RPMI7951 (cell line): Measurements from ENCODE around the gene CLSTN3. TPM values are rescaled to one million over a fixed set of nuclear protein-coding genes. Genes with fewer than 3 reads are reported as not detected.
A peak's percentile ranks its signal among the peaks of the same experiment; 100 is the strongest.

Source experiments
- DNase-seq: peaks from one replicate; pipeline ENCODE4 v3.0.0-alpha.2; 2012; ENCODE audit warnings: low read depth
- total RNA-seq: library from RNA; depleted of rRNA; stranded (reverse); fragments of >200 nt; shearing (Covaris generic); gene quantifications from 2 replicates; pipeline ENCODE4 v1.2.3, GENCODE V29; 2014

Gene CLSTN3
- total RNA-seq, 1 experiment from 2014 or later: 7.3 TPM

DNA sequence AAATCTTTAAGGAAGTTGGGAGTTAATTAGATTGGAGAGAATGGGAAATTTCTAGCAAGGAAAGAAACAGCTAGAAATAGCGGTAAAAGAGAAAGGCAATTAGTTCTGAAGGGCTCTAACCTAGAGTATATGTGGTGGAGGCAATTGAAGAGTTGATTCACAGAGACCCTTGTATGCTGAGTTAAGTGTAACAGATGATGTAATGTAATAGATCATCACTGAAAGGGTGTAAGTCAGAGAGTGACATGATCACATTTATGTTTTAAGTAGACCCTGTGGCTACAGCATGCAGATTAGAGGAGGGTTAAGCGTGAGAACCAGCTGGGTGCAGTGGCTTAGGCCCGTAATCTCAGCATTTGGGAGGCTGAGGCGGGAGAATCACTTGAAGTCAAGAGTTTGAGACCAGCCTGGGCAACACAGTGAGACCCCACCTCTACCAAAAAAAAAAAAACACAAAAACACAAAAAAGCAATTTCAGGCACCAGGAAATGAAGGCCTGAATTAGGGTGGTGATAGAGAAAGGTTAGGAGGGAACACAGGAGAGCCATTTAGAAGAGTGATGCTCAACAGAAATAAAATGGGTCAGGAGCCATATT lies 4.4 kb upstream of the CLSTN3 start:
- DNase-seq: no peak

DNA sequence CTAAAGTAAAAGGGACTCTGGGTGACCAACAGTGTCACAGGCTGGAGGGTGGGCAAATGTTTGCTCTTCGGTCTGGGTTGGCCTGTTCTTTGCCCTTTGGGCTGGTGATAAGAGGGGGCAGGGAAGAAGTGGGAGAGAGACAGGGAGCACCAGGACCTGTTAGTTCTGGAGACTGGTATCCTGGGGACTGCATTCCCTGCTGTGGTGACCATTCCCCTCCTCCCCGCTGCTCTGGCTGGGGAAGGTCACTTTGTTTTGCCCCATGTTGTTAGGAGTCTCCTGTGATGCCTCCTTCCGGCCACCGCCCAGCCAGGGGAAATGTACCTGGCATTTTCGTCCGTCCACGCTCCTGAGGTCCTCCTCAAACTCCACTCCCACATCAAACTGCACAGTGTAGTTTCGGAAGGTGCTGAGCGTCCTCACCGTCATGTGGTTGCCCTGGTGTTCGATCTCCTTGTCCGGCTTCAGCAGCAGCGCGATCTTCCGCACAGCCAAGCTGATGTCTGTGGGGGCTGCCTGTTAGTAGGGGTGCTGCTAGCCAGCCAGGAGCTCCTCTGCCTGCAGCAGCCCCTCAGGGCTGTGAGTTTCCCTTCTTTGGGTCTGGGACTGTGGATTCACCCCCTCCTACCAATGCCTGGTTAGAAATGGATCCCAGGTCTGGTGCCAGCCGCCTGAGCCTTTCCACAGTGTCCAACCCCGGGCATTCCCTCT lies 2.1 kb upstream of the CLSTN3 start:
- DNase-seq: no peak

DNA sequence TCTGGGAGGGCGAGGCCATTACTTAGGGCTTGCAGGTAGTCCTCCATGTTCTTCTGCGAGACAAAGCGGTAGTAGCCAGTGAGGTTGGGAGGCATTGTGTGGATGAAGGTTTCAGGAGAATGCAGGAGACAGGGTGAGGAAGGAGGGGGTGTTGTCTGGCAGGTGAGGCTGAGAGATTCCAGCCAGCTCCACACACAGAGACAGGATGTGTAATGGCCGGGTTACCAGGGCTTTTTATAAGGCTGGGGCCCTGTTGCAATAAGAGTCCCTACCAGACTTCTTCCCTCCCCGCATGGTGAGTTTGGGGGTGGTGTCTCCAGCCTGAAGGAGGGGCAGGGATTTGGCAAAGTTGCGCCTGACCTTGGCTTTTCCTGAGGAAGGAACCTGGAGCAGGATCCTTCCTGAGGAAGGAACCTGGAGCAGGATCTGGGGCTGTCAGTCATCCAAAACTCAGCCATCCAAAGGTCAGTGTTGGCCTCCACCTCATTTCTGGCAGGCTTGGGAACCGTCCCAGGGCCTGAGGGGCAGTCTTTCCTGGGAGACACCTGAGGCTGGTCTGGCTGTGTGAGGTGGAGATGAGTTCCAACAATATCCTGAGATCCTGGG lies 1.4 kb upstream of the CLSTN3 start, which contains the start of gene RBP5:
TSS of gene RBP5 (minus strand) at position 209 of the 606 bp plus-strand sequence. CDS start at position 95, 114 bp downstream.
- no peak for DNase-seq

DNA sequence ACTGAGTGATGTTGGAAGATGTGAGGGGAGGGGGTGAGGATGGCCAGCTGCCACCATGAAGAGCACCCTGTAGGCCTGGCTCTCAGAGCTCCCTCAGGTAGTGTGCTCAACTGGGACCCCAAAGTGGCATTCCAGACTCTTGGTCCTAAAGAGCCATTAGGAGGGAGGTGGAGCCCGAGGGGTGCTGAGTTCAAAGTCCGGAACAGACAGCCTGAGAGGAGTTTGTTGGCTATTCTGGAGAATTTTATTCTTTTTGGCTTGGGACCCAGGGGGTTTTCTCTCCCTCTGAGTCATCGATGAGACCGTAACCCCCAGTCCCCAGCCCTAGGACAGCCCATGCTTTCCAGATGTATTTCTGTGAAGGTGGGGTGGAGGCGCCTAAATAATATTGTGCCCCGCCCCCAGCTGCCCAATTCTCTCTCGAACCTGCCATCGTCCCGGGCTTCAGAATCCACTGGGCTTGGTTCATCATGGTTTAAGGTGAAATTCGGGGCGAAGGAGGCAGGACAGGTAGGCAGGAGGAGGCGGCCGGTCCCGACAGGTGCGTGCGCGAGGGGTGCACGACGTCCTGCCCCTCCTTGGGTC lies 792 bp upstream of the CLSTN3 start:
- DNase-seq: no peak

DNA sequence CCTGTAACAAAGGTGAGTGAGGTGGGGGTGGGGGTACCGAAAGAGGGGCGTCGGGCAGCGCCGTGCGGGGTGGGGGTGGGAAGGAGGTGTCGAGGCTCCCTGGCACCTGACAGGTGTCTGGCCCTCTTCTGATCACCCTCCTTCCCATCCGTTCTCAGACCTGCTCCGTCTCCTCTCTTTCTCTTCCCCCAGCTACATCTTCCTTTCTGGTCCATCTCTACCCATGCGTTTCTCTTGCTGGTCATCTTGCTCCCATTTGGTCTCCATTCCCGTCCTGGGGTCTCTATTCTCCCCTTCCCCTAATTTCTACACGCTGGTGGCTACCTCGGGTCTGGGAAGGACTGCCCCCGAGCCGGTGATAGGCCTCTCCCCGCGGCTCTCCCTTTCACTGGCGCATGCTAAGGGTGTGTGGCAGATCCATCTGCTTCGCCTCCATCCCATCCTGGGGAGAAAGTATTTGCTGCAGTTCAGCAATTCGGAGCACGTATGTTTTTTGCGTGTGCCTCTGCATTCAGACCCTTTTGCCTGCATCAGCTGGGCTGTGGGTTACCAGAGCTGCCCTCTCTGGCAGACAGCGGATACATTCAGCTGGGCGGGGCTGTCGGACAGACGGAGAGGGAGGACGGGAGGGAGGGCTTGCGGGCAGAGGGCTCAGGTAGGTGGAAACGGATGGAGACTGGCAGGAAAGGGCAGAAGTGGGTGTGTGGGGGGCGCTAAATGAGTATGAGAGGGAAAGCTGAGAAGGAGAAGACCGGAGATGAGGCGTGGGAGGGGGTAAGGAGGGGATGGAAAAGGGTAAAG lies 730 bp downstream of the CLSTN3 start:
- DNase-seq: peak; percentile 43

DNA sequence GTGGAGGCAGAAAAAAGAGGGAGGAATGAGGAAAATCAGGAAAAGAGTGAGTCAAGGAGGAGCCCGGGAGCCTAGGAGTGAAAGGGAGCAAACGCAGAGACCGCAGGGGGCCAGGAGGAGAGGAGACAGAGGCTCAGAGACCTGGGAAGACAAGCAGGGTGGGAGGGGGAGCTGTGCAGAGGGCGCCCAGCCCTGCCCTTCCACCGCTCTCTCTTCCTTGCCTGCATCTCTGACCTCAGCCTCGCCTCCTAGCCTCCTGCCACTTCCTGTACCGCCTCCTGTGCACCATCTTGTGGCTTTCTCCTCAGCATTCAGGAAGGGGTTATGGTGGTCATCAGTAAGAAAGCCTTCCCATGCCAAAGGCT lies 1.3 kb downstream of the CLSTN3 start:
- DNase-seq: no peak

DNA sequence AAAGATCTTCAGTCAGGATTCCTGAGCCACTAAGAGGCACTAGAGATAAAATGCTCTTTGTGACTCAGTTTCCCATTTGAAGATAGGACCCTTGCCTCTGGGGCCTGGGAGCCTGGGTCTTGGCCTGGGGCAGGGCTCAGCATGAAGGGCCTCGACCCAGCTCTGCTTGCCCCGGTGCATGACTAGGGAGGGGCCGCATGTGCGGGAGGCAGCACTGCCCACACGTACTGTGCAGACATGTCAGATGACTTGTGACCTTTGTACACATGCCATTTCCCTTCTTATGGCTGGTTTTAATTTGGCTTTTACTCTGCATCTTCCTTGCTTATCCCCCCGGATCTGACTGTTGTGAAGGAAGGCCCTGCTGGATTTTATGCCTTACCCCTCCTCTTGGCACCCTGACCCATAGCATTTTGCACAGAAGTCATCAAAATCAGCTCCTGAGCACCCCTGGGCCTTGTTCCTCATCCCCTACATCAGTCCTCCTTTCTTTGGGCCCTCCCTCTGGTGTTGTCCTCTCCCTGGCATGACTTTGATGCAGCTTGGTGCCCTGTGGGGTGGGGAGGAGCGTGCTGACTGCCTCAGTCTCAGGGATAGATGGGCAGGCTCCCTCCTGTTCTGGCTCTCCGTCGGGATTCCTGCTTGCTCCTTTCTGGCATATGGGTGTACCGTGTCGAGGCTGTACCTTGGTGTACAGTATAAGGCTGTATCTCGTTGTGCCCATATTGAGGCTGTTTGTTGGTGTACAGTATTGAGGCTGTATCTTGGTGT lies 4.4 kb downstream of the CLSTN3 start:
- no peak for DNase-seq

DNA sequence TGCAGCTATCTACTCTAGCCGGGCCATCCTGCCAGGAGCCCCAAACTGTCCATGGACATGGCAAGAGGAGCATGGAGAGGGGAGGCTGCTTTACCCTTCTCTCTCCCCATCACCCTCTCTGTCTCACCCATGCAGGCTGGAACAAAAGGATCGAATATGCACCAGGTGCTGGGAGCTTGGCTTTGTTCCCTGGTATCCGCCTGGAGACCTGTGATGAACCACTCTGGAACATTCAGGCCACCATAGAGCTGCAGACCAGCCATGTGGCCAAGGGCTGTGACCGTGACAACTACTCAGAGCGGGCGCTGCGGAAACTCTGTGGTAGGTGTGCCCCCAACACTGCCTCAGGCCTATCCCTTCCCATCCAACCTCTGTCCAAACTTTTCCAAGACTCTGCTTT lies 5.9 kb downstream of the CLSTN3 start:
- DNase-seq: no peak

DNA sequence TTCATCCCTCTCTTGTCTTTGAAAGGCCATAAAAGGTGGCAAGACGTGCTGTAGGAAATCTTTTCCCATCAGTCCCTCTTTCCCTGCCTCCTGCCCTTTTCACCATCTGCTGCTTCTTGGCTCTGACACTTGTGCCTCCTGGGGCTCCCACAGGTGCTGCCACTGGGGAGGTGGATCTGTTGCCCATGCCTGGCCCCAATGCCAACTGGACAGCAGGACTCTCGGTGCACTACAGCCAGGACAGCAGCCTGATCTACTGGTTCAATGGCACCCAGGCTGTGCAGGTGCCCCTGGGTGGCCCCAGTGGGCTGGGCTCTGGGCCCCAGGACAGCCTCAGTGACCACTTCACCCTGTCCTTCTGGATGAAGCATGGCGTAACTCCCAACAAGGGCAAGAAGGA lies 6.5 kb downstream of the CLSTN3 start:
- no peak for DNase-seq

DNA sequence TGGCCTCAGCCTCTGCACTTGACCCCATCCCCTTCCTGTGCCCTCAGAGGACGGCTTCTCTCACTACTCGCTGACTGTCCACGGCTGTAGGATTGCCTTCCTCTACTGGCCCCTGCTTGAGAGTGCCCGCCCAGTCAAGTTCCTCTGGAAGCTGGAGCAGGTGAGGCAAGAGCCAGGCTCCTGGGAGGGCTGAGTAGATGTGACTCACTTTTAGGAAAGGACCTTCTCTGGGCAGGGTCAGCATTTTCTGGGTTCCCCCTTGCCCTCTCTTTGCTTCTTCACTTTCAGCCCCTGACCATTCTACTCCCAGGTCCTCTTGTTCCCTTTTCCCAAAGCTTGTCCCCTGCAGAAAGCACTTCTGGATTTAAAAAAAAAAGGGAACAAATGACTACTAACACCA lies 7.7 kb downstream of the CLSTN3 start:
- DNase-seq: no peak

DNA sequence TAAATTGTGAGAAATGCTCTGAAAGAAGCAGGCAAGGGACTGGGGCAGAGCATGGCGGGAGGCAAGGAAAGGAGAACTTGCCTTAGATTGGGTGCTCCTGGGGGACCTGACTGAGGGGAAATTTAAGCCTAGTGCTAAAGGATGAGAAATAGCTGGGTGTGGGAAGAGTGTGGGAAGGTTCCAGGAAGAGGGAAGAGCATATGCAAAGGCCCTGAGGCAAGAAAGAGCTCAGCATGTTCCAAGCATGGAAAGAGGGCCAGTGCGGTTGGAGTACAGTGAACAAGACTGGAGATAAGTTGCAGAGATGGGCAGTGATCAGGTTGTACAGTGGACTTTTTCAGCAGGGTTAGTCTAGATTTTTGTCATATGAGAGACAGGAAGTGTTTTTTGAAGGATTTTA lies 9.0 kb downstream of the CLSTN3 start:
- no peak for DNase-seq

DNA sequence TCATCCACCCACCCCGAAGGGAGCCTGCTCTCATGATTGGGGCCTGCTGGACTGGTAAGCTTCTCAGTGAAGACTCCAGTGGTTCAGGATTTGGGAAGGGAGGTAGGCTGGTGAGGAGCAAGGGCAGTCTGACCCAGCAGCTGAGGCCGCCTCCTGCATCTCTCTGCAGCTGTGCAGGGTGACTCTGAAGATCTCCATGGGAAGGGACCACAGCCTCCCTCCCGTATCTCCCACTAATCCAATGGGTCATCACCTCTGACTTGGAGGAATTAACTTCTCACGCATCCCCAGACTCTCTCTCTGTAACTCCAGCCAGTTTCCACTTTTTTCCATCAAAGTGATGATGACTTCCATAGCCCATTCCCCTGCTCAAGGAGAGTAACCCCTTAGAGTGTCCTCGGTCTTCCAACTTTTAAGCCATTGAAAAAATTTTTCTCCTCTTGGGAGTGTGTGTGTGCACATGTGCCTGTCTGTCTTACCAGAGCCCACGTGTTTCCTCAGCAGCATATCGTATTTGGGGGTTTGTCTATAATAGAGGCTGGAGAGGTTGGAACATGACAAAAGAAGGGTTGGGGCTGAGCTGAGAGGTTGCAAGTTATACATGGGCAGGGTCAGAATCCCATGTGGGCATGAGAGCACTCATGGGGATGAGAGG lies 11.3 kb downstream of the CLSTN3 start:
- DNase-seq: no peak

DNA sequence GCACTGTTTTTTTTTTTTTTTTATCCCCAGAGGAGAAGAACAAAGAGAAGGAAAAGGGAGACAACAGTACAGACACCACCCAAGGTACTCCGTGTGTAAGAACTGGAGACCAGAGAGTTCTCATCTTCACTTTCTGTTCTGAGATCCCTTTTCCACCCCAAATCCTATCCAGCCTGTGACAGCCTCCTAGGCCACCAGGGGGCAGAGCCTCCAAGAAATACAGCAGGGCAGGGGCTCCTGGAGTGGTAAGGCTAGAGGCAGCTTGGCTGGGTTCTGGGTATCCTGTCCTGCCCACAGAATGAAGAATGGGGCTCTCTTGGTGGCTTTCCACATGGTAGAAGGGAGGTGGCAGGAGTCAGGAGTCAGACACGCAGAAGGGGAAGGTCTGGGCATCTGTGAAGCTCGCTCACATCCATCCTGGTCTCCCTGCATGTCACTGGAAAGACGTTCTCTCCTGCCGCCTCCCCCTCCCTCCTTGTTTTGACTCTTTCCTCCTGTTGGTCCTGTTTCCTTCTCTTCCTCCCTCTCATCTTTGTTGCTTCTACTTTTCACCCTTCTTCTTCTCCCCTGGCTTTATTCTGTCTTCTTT lies 12.0 kb downstream of the CLSTN3 start:
- DNase-seq: peak; percentile 47

DNA sequence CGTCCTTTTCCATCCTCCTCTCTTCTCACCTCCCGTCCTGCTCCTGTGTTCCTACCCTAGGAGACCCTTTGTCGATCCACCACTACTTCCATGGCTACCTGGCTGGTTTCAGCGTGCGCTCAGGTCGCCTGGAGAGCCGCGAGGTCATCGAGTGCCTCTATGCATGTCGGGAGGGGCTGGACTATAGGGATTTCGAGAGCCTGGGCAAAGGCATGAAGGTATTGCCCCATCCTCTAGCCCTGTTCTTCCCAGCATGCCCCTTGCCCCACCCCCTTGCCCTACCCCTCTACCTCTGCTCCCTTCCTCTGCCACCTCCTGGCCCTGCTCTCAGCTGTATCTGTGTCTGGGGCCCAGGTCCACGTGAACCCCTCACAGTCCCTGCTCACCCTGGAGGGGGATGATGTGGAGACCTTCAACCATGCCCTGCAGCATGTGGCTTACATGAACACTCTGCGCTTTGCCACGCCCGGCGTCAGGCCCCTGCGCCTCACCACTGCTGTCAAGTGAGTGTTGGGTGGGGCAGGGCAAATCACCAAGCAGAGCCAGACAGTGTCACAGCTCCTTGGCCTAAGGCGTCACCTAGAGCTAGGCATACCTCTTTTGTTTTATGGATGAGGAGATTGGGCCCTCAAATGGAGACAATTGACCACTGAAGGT lies 12.8 kb downstream of the CLSTN3 start:
- DNase-seq: no peak

DNA sequence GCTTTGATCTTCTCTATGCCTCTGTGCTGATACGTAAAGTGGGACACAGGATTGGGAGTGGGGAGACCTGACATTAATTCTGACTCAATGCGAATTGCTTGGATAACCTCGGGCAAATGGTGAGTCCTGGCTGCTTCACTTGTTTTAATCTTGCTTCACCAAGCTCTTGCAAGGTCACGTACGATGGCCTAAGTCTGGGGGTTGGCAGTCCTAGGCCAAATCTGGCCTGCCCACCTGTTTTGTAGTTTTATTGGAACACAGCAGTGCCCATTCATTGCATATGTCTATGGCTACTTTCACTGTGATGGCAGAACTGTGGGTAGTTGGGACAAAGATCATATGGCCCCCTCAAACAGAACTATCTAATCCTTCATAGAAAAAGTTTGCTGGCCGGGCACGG lies 13.4 kb downstream of the CLSTN3 start:
- no peak for DNase-seq

DNA sequence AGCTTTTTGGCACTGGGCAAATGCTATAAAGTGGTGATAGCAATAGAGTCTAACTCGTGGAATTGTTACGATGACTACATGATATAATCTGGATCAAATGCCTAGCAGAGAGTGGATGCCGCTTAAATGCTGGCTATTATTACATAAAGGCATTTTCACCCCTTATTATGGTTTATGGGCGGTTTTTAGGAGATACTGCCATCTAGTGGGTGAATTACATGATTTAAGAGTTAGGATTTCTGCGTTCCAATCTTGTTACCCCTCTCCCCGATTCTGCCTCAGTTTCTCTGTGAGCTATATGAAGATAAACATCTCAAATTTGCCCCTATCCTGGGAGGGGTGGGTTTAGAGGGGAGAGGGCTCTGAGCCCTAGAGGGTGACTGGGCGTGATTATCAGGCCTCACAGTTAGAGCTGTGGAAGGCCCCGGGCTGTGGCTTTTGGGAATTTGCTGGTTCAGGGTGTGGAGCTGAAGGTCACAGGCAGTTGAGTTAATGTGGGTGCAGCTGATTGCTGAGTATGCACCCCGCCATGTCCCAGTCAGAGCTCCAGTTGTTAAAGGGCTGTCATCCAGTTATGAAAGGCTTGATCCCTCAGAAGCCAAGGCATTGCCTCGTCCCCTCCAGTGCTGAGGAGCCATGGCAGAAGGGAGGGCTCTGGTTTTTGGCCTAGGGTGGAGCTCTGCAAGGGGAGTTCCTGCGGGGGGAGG lies 14.4 kb downstream of the CLSTN3 start:
- peak; percentile 33 for DNase-seq

DNA sequence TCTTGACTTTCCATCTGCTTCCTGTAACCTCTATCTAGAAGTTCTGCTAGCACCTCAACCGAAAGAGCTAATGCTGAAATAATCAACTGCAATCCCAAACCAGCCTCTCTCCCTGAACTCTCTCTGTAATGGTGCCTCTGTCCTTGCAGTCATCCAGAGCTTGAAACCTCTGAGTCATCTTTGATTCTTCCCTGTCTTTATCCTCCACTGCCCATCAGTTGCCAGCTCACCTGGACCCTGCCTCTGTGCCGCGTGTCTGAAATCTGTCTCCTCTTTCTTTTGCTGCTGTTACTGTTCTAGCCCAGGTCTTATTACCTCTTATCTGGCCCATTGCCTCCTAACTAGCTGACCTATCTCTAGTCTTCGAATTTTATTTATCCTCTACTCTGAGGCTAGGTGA lies 15.5 kb downstream of the CLSTN3 start:
- DNase-seq: no peak

DNA sequence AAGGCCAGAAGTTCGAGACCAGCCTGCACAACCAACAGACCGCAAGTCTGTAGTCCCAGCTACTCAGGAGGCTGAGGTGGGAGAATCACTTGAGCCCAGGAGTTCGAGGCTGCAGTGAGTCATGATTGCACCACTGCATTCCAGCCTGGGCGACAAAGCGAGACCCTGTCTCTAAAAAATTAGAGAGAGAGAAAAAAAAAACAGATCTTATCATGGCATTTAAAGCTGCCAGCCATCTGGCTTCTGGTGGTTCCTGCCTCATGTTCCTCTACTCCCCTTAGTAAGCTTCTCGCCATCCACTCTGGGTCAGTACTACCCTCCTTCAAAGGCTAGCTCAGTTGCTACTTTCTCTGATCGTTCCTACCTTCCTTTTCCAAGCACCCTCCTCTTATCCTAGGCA lies 16.1 kb downstream of the CLSTN3 start:
- DNase-seq: no peak

DNA sequence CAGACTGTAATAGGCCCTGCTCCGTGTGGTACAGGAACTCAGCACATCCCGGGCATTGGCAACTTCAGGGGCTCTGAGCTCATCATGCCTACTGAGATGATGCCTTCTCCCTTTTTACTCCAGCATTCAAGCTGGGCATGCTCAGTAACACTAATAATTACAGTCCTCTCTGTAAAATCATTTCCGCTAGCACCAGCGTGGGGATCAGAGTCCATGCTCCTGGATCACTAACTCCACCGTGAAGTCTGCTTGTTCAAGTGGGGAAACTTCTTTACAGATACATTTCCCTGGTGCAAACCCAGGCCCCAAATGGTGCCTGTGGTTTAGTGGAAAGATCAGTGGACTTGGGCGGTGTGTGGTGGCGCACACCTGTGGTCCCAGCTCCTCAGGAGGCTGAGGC lies 16.7 kb downstream of the CLSTN3 start:
- no peak for DNase-seq
